HG03045 (cell line): ENCODE results near the gene RASGRF1.
"Not testable (repeated sequence)": the region's sequence is repeated elsewhere in the genome, so short reads cannot be mapped to it uniquely, and the experiment has no call there.

ENCODE experiments used
- ATAC-seq: cut with Tn5 transposase; IDR thresholded peaks from one replicate; pipeline ENCODE4 v1.9.1; 2021; ENCODE audit warnings: mild to moderate bottlenecking, moderate library complexity; ENCODE audit not compliant: unreplicated experiment

The RASGRF1 gene

GRCh38 chr15:78932258-78932808 lies 158.2 kb downstream of the RASGRF1 start:
- no peak for ATAC-seq

GRCh38 chr15:78931439-78932257 lies 158.9 kb downstream of the RASGRF1 start:
- no peak for ATAC-seq

DNA sequence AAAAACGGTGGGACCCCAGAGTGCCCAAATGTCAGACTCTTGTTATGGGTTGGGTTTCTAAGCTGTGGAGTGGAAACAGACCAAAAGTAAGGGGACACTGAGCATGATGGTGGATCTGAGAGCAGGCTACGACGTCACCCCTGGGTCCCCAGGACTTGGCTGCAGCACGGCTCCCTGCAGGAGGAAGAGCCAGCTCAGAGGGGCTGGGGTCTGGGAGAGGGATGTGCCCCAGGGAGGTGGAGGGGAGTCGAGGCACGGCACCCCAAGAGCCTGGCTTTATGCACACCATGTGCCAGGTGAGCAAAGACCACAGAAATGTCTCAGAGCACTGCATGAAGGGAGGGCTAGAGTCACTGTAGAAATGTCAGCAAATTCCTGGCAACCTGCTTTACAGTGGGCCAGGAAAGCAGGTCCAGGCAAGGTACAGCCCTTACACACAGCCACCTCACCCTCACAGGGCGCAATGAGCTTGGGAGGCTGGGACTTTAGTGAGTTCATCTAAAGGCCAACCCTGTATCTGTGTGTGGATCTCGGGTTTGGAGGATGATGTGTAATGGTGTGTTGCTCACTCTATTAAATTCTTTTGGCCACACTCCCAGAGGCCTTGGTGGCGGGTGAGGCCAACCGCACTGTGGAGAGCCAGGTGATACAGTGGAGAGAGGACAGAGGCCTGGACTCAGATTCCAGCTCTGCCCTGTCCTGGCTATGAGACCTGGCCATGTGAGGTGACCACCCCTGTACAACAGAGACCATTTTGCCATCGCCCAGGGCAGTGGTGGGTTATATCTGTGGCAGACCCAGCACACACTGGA lies 159.8 kb downstream of the RASGRF1 start:
- no peak for ATAC-seq

DNA sequence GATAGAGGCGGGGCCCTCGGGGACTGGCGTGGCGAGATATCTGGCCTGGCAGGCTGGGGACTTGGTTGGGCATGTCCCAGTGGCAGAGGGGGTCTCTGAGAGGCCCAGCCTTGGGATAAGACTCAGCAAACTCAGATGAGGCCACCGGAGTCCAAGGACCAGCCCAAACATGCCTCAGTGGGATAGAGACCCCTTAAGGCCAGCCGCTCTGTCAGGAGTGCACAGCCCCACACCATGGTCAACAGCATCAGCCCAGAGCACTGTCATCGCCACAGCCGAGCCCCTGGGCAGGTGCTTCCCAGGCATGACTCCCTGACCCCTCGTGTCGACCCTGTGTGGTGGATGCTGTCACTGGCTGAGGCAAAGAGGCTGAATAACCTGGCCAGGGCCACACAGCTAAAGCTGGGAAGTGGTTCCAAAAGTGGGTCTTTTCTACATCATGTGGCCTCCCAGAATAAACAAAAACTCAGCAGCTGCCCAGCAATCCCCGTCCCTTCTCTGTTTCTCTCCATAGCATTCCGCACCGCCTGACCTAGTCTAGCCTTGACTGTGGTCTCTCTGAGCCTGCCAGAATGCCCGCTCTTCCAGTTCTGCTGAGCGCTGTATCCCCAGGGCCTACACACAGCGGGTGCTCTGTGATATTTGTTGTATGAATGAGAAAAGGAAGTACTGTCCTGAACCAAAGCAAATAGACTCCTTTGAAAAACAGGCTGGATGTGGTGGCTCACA lies 160.9 kb downstream of the RASGRF1 start:
- no peak for ATAC-seq

- ATAC-seq, result no peak
Measured at GRCh38 chr15:78928616-78929093, 161.9 kb downstream of the RASGRF1 start.

DNA sequence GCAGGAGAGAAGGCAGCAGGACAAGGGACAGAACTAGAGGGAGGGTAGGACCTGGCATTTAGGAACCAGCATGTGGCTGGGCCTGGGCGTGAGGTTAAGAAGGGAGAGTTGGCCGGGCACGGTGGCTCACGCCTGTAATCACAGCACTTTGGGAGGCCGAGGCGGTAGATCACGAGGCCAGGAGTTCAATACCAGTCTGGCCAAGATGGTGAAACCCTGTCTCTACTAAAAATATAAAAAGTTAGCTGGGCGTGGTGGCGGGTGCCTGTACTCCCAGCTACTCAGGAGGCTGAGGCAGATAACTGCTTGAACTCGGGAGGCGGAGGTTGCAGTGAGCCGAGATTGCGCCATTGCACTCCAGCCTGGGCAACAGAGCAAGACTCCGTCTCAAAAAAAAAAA lies 162.4 kb downstream of the RASGRF1 start:
- ATAC-seq, result not testable (repeated sequence)

DNA sequence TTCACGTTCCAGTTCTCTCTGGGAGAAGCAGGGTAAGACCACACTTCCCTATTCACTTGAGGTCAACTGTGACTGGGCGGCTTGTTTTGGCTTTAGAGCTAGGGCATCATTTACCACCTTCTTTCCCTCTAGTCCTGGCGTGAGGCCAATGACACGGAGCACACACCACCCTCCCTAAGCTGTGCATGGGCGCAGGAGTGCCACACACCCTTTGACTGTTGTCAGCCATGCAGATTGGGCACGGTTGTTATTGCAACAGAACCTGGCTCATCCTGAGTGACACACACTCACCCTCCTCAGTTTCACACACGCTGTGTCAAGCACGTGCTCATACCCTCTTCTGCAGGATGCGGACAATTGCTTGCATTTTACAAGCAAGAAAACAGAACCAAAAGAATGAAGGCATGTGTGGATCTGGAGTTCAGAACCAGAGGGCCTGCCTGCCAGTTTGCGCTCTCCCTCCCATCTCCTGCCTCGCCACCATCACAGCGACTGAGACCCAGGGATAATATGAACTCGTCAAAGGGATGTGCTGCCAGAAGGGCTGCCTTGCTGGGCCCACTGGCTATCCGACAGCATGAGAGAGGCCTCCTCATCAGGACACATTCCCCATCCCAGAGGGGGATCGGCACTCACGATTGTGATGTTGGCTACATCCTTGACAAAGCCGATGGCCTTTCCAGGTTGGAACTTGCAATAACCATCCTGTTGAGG lies 163.3 kb downstream of the RASGRF1 start:
- ATAC-seq, result no peak

- no peak for ATAC-seq
Measured at GRCh38 chr15:78925956-78926743, 164.4 kb downstream of the RASGRF1 start.

DNA sequence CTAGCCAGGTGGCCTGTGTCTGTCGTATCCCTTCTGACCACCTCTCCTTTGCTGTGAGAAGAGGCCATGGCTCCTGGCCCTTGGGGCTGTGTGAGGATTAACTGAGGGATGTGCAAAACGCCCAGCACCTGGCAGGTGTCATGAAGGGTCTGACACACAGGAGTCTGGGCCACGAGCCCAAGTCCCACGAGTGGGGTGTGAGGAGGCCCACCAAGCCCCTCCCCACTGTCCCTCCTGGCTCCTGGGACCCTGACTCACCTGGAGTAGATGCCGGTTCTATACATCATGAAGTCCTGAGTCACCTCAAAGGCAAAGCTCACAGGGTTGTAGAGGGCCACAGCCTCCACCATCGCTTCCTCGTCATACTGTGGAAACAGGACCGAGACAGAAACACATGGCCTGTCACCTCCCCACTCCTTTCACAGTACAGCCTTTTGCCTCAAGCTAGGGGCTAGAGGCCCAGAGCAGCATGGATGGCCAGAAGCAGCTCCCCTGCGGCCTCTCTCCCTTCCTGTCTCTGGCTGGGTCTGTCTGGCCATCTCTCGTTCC lies 165.4 kb downstream of the RASGRF1 start:
- no peak for ATAC-seq

GRCh38 chr15:78923480-78924360 lies 166.9 kb downstream of the RASGRF1 start:
- ATAC-seq, result no peak

DNA sequence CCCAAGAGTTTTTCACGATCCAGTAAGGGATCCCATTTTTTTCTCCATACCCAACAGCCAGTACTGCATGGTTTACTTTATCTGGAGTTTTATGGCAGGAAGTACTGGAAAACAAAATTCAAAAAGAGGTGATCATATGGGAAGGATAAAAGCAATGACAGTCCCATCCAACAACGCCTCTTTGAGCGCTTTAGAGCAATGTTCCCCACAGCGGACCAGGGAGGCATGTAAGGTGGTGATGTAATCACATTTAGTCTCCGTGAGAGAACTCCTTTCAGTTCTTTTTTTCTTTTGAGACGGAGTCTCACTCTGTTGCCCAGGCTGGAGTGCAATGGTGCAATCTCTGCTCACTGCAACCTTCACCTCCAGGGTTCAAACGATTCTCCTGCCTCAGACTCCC lies 167.6 kb downstream of the RASGRF1 start:
- no peak for ATAC-seq

GRCh38 chr15:78922527-78922926 lies 168.1 kb downstream of the RASGRF1 start:
- no peak for ATAC-seq

GRCh38 chr15:78921940-78922339 lies 168.6 kb downstream of the RASGRF1 start:
- no peak for ATAC-seq

- no peak for ATAC-seq
Measured at GRCh38 chr15:78921517-78921916, 169.1 kb downstream of the RASGRF1 start.

DNA sequence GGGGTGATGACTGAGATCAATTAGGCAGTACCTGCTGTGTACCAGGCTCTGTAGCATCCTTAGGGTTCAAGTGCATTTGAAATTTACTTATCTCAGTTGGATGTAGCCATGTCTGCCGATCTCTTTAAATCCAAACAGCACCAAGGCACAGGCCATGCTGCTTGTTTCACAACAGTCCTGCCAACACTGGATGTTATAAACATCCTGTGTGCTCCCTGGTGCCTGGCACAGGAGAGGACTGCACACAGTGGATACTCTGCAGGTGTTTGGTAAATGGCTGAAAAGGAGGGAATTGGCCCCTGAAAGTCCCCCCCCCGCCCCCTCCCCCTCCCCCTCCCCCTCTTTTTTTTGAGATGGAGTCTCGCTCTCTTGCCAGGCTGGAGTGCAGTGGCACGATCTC lies 172.7 kb downstream of the RASGRF1 start:
- ATAC-seq, result no peak

DNA sequence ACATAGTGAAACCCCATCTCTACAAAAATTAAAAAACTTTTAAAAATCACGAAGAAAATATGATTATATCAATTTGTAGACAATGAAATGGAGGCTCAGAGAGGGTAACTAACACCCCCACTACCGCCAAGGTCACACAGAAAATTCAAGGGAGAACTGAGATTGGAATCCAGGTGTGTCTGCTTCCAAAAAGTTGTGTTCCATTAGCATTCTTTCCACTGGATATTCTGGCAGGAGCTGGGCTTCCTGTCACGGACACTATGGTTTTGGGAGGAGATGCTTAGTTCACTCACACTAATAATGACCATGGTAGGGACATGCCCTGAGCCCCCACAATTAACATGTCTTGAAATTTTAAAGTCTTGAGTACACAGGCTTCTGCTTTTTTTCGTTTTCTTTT lies 174.5 kb downstream of the RASGRF1 start:
- no peak for ATAC-seq

GRCh38 chr15:78915341-78916087 lies 175.1 kb downstream of the RASGRF1 start:
- no peak for ATAC-seq
